IMR-90 (cell line): Measurements from ENCODE around the gene POLR1A. TPM values are rescaled to one million over a fixed set of nuclear protein-coding genes. Genes with fewer than 3 reads are reported as not detected.
A peak's percentile ranks its signal among the peaks of the same experiment; 100 is the strongest.

Experiments used
- ATAC-seq: fragments of 200-7000 bp; cut with Tn5 transposase; 2 replicates; pipeline ENCODE4 v1.9.1; 2020; ENCODE audit warnings: low read depth, mild to moderate bottlenecking, moderate library complexity
- BruUV-seq: library from RNA; stranded (reverse); fragments of 400-500 nt; replicated peaks from 2 replicates; lab custom pipeline; 2021; lab: Mats Ljungman, UMichigan
- CTCF ChIA-PET: fragments of 300-600 bp; formaldehyde crosslinking; extraction: SDS; loops from one replicate; lab custom pipeline; 2021; ENCODE audit warnings: antibody characterized with exemption; lab: Yijun Ruan, JAX
- POLR2A ChIA-PET: fragments of 300-600 bp; sonication (Branson Sonifier 250); formaldehyde crosslinking; loops from one replicate; lab custom pipeline; 2022; ENCODE audit warnings: antibody characterized with exemption; ENCODE audit not compliant: unreplicated experiment; lab: Charles Lee
- DNase-seq: peaks from one replicate; pipeline ENCODE4 v3.0.0; 2013
- H2AFZ ChIP-seq: replicated peaks from 2 replicates; pipeline ENCODE3; 2013; ENCODE audit warnings: low read length, mild to moderate bottlenecking; ENCODE audit not compliant: poor library complexity
- H2AK5ac ChIP-seq: 2 replicates; pipeline ENCODE4 v1.6.1; 2013; ENCODE audit warnings: low read depth, low read length, inconsistent platforms
- H2AK9ac ChIP-seq: replicated peaks from 2 replicates; pipeline ENCODE3; 2013; ENCODE audit warnings: mild to moderate bottlenecking, low read depth, low read length, moderate library complexity; ENCODE audit not compliant: poor library complexity
- H2BK120ac ChIP-seq: 2 replicates; pipeline ENCODE4 v1.6.1; 2013; ENCODE audit warnings: low read depth, low read length, inconsistent platforms
- H2BK15ac ChIP-seq: 3 replicates; pipeline ENCODE4 v1.6.1; 2013; ENCODE audit warnings: low read depth, low read length, inconsistent platforms
- H2BK20ac ChIP-seq: 2 replicates; pipeline ENCODE4 v1.6.1; 2013; ENCODE audit warnings: low read depth, mild to moderate bottlenecking, inconsistent platforms, low read length, moderate library complexity
- H2BK5ac ChIP-seq: 2 replicates; pipeline ENCODE4 v1.6.1; 2013; ENCODE audit warnings: mild to moderate bottlenecking, low read depth, low read length, inconsistent platforms; ENCODE audit not compliant: poor library complexity, severe bottlenecking
- H3K14ac ChIP-seq: replicated peaks from 2 replicates; pipeline ENCODE4 v1.6.1; 2013; ENCODE audit warnings: low read depth, low read length, inconsistent platforms
- H3K18ac ChIP-seq: 2 replicates; pipeline ENCODE4 v1.6.1; 2013; ENCODE audit warnings: low read depth, low read length, control low read depth
- H3K23ac ChIP-seq: 2 replicates; pipeline ENCODE4 v1.6.1; 2013; ENCODE audit warnings: low read depth, low read length, inconsistent platforms
- H3K27ac ChIP-seq: 2 replicates; pipeline ENCODE4 v1.5.1; 2013; ENCODE audit warnings: mild to moderate bottlenecking, control low read depth, low read length; ENCODE audit not compliant: insufficient read depth
- H3K27me3 ChIP-seq: 2 replicates; pipeline ENCODE4 v1.6.1; 2013; ENCODE audit warnings: low read length; ENCODE audit not compliant: control insufficient read depth, insufficient read depth
- H3K36me3 ChIP-seq: 2 replicates; pipeline ENCODE4 v1.6.1; 2013; ENCODE audit warnings: low read length, mixed read lengths; ENCODE audit not compliant: control insufficient read depth, insufficient read depth
- H3K4ac ChIP-seq: 2 replicates; pipeline ENCODE4 v1.6.1; 2013; ENCODE audit warnings: low read depth, low read length, inconsistent platforms
- H3K4me1 ChIP-seq: 2 replicates; pipeline ENCODE4 v1.6.1; 2013; ENCODE audit warnings: low read length, mixed read lengths; ENCODE audit not compliant: control insufficient read depth, insufficient read depth
- H3K4me2 ChIP-seq: 2 replicates; pipeline ENCODE4 v1.6.1; 2013; ENCODE audit warnings: low read depth, mild to moderate bottlenecking, control low read depth, low read length, moderate library complexity
- H3K4me3 ChIP-seq: 2 replicates; pipeline ENCODE4 v1.5.1; 2013; ENCODE audit warnings: low read depth, mild to moderate bottlenecking, control low read depth, low read length, moderate library complexity; ENCODE audit not compliant: insufficient read depth
- H3K56ac ChIP-seq: 2 replicates; pipeline ENCODE4 v1.6.1; 2013; ENCODE audit warnings: low read length, inconsistent platforms; ENCODE audit not compliant: insufficient read depth; ENCODE audit errors: extremely low read depth
- H3K79me1 ChIP-seq, 2 experiments: 2 replicates each; pipeline ENCODE4 v1.6.1; 2013; ENCODE audit warnings: low read length in 2 of 2, inconsistent platforms in 1 of 2, low read depth in 1 of 2
- H3K9ac ChIP-seq: 2 replicates; pipeline ENCODE4 v1.6.1; 2013; ENCODE audit warnings: low read depth, low read length, control low read depth
- H3K9me1 ChIP-seq: 2 replicates; pipeline ENCODE4 v1.6.1; 2013; ENCODE audit warnings: low read length, inconsistent platforms; ENCODE audit not compliant: insufficient read depth
- H3K9me3 ChIP-seq: 2 replicates; pipeline ENCODE4 v1.6.1; 2013; ENCODE audit warnings: low read length; ENCODE audit not compliant: control insufficient read depth, insufficient read depth
- H4K20me1 ChIP-seq: 2 replicates; pipeline ENCODE4 v1.6.1; 2013; ENCODE audit warnings: low read length, inconsistent platforms; ENCODE audit not compliant: insufficient read depth
- H4K5ac ChIP-seq: 2 replicates; pipeline ENCODE4 v1.6.1; 2013; ENCODE audit warnings: mild to moderate bottlenecking, low read depth, low read length, control low read depth
- H4K8ac ChIP-seq, 2 experiments: 2 replicates each; pipeline ENCODE4 v1.6.1; 2013; ENCODE audit warnings: low read depth in 2 of 2, low read length in 2 of 2, control low read depth in 1 of 2, inconsistent platforms in 1 of 2
- H4K91ac ChIP-seq: 2 replicates; pipeline ENCODE4 v1.6.1; 2013; ENCODE audit warnings: low read depth, low read length, inconsistent platforms; ENCODE audit not compliant: insufficient read depth
- BHLHE40 ChIP-seq: fragments of 150-350 bp; IDR thresholded peaks from 2 replicates; pipeline ENCODE4 v1.6.1; 2016; ENCODE audit warnings: mild to moderate bottlenecking, low read depth, low read length
- CEBPB ChIP-seq: IDR thresholded peaks from 2 replicates; pipeline ENCODE4 v1.6.1; 2012; ENCODE audit warnings: low read depth, low read length, improper control_type of control experiment
- CHD1 ChIP-seq: IDR thresholded peaks from 2 replicates; pipeline ENCODE4 v1.6.1; 2012; ENCODE audit warnings: low read depth, low read length, improper control_type of control experiment
- CTCF ChIP-seq: conservative IDR thresholded peaks from 2 replicates; pipeline ENCODE4 v1.5.1; 2012; ENCODE audit warnings: mild to moderate bottlenecking, low read depth, low read length, improper control_type of control experiment
- ELK1 ChIP-seq: fragments of 150-350 bp; IDR thresholded peaks from 2 replicates; pipeline ENCODE4 v1.6.1; 2016; ENCODE audit warnings: low read depth, mild to moderate bottlenecking, low read length, moderate library complexity, borderline replicate concordance
- FOS ChIP-seq: fragments of 150-350 bp; IDR thresholded peaks from 2 replicates; pipeline ENCODE4 v1.6.1; 2016; ENCODE audit warnings: low read depth, low read length
- MAFK ChIP-seq: IDR thresholded peaks from 2 replicates; pipeline ENCODE4 v1.6.1; 2012; ENCODE audit warnings: low read depth, low read length, improper control_type of control experiment
- MAZ ChIP-seq: IDR thresholded peaks from 2 replicates; pipeline ENCODE4 v1.6.1; 2012; ENCODE audit warnings: low read depth, mild to moderate bottlenecking, low read length, improper control_type of control experiment, moderate library complexity, borderline replicate concordance
- MXI1 ChIP-seq: IDR thresholded peaks from 2 replicates; pipeline ENCODE4 v1.6.1; 2012; ENCODE audit warnings: low read depth, mild to moderate bottlenecking, low read length, moderate library complexity, borderline replicate concordance
- NFE2L2 ChIP-seq: fragments of 150-350 bp; IDR thresholded peaks from 2 replicates; pipeline ENCODE4 v1.6.1; 2016; ENCODE audit warnings: low read depth, mild to moderate bottlenecking, low read length
- POLR2A ChIP-seq: IDR thresholded peaks from 2 replicates; pipeline ENCODE4 v1.6.1; 2012; ENCODE audit warnings: mild to moderate bottlenecking, low read depth, low read length
- RAD21 ChIP-seq: IDR thresholded peaks from 2 replicates; pipeline ENCODE4 v1.6.1; 2012; ENCODE audit warnings: low read length, improper control_type of control experiment
- RCOR1 ChIP-seq: IDR thresholded peaks from 2 replicates; pipeline ENCODE4 v1.6.1; 2012; ENCODE audit warnings: mild to moderate bottlenecking, low read length, improper control_type of control experiment; ENCODE audit not compliant: insufficient replicate concordance
- RFX5 ChIP-seq: IDR thresholded peaks from 2 replicates; pipeline ENCODE4 v1.8.0; 2012; ENCODE audit warnings: low read depth, mild to moderate bottlenecking, low read length, moderate library complexity
- WGBS, 2 experiments: methylation state at CpG; one replicate each; pipeline versions ENCODE4 v1.1.5 to v1.1.7; 2013; ENCODE audit warnings: missing lambda C conversion rate in 2 of 2; ENCODE audit not compliant: insufficient read length in 1 of 2; ENCODE audit errors: extremely low coverage in 2 of 2; 5-methylcytosine and 5-hydroxymethylcytosine counted together
- dilution Hi-C: fragments of 300-500 bp; cut with HindIII; formaldehyde crosslinking; loops from one replicate; pipeline ENCODE4 v1.14.3; 2018; ENCODE audit warnings: low sequenced_read_pairs; ENCODE audit not compliant: unreplicated experiment
- in situ Hi-C: fragments of 300-500 bp; cut with MboI; formaldehyde crosslinking; loops from 3 replicates; pipeline ENCODE4 v1.14.3; 2019; ENCODE audit warnings: low sequenced_read_pairs, inconsistent platforms, mixed read lengths
- intact Hi-C: fragments of 100-400 bp; cut with micrococcal nuclease; formaldehyde crosslinking; loops from 2 replicates; pipeline ENCODE4 v1.10.0; 2022
- polyA plus RNA-seq, 3 experiments: library from polyadenylated mRNA; depleted of rRNA; stranded (reverse); fragments of >200 nt; gene quantifications; 2 replicates each; pipeline ENCODE4 v1.2.3, GENCODE V29; 2012; ENCODE audit warnings: low replicate concordance in 1 of 3
- total RNA-seq: library from RNA; depleted of rRNA; stranded (reverse); fragments of >200 nt; gene quantifications from 2 replicates; pipeline ENCODE4 v1.2.3, GENCODE V29; 2012
- TF ChIP-seq, protein P1 (sequence below): fragments of 150-350 bp; IDR thresholded peaks from 2 replicates; pipeline ENCODE4 v1.6.1; 2017; ENCODE audit warnings: mild to moderate bottlenecking, antibody characterized with exemption, low read length, low read depth

Gene POLR1A
- total and polyA plus RNA-seq, 2 of the 4 experiments (the other 2 are of a cell fraction), result 7.6 to 27.4 TPM

- Histone ChIP-seq H2AFZ (peak overlapping the region; percentile 35), H2BK5ac (no peak overlapping the region), H3K4me1 (peaks cover 32% of the 10 kb centered on the region), H4K8ac (peak overlapping the region; percentile 90 to 92; a peak in 3 of 4 replicates), H2BK120ac (peak overlapping the region; percentile 99), H3K9me1 (peaks cover 39% of the 10 kb centered on the region), H3K4me2 (no peak overlapping the region), H3K79me1 (no peaks in the 10 kb centered on the region), H4K20me1 (no peaks in the 10 kb centered on the region), H3K36me3 (no peaks in the 10 kb centered on the region), H4K5ac (peak overlapping the region; percentile 25; the same call in 1 of the 2 replicates), H2BK20ac (peak overlapping the region; percentile 92), H3K23ac (peak overlapping the region; percentile 77), H4K91ac (peak overlapping the region; percentile 91), H2AK9ac (no peak overlapping the region), H3K9ac (no peak overlapping the region), H3K9me3 (peaks cover 3% of the 10 kb centered on the region), H3K4ac (peak overlapping the region; percentile 99), H2AK5ac (peak overlapping the region; percentile 89; the same call in 1 of the 2 replicates), H3K4me3 (no peak overlapping the region), H3K14ac (peak overlapping the region; percentile 95), H3K56ac (no peak overlapping the region), H3K18ac (peak overlapping the region; percentile 8; the same call in 1 of the 2 replicates), H3K27me3 (no peaks in the 10 kb centered on the region), H2BK15ac (peak overlapping the region; percentile 67; the same call in 2 of the 3 replicates), H3K27ac (peak overlapping the region; percentile 46; the same call in 1 of the 2 replicates)
- in situ Hi-C loops (no loop called here), dilution Hi-C loops (no loop called here), intact Hi-C loops (no loop called here)
- ATAC-seq (no peak), DNase-seq (no peak)
- no TSS peak for BruUV-seq
- POLR2A ChIA-PET, result no interaction called here
- 87% methylated on average over 5 of the region's 10 CpGs; no CpG with 5 or more reads in 1 of the 2 experiments for WGBS, 2 experiments
- CTCF ChIA-PET, result no interaction called here
- no peak for TF ChIP-seq MAFK
- no peak for TF ChIP-seq CHD1
- TF ChIP-seq FOS, result no peak
- TF ChIP-seq MAZ, result no peak
- TF ChIP-seq NFE2L2, result no peak
- TF ChIP-seq RFX5, result no peak
- TF ChIP-seq RAD21, result no peak
- no peak for TF ChIP-seq MXI1
- TF ChIP-seq ELK1, result no peak
- no peak for TF ChIP-seq BHLHE40
- TF ChIP-seq CTCF, result no peak
- no peak for TF ChIP-seq RCOR1
- TF ChIP-seq POLR2A, result no peak
- TF ChIP-seq, protein P1, sequence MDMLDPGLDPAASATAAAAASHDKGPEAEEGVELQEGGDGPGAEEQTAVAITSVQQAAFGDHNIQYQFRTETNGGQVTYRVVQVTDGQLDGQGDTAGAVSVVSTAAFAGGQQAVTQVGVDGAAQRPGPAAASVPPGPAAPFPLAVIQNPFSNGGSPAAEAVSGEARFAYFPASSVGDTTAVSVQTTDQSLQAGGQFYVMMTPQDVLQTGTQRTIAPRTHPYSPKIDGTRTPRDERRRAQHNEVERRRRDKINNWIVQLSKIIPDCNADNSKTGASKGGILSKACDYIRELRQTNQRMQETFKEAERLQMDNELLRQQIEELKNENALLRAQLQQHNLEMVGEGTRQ, result no peak
- no peak for TF ChIP-seq CEBPB
Observed at GRCh38 chr2:86000131-86000937, 105.4 kb downstream of the POLR1A start.
